Measurements from ENCODE around the gene PUS3.
"Not testable (repeated sequence)": the region's sequence is repeated elsewhere in the genome, so short reads cannot be mapped to it uniquely, and the experiment has no call there.

The PUS3 gene

GRCh38 chr11:125869521-125869920 is 33.5 kb downstream of the PUS3 start:
- no peak for DNase-seq

DNA sequence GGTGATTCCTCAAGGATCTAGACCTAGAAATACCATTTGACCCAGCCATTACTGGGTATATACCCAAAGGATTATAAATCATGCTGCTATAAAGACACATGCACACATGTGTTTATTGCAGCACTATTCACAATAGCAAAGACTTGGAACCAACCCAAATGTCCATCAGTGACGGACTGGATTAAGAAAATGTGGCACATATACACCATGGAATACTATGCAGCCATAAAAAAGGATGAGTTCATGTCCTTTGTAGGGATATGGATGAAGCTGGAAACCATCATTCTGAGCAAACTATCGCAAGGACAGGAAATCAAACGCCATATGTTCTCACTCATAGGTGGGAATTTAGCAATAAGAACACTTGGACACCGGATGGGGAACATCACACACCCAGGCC is 37.7 kb downstream of the PUS3 start:
- not testable (repeated sequence) for DNase-seq

DNA sequence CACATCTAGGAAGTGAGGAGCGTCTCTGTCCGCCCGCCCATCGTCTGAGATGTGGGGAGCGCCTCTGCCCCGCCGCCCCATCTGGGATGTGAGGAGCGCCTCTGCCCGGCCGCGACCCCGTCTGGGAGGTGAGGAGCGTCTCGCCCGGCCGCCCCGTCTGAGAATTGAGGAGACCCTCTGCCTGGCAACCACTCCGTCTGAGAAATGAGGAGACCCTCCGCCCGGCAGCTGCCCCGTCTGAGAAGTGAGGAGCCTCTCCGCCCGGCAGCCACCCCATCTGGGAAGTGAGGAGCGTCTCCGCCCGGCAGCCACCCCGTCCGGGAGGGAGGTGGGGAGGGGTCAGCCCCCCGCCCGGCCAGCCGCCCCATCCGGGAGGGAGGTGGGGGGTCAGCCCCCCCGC is 40.2 kb downstream of the PUS3 start:
- not testable (repeated sequence) for DNase-seq

- DNase-seq, result not testable (repeated sequence)
Observed at GRCh38 chr11:125857670-125858069, 45.3 kb downstream of the PUS3 start.

DNA sequence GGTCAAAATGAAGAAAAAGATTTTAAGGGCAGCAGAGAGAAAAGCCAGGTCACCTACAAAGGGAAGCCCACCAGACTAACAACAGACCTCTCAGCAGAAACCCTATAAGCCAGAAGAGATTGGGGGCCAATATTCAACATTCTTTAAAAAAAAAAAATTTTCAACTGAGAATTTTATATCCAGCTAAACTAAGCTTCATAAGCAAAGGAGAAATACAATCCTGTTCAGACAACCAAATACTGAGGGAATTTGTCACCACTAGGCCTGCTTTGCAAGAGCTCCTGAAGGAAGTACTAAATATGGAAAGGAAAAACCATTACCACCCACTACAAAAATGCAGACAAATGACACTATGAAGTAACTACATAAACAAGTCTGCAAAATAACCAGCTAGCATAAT is 56.8 kb downstream of the PUS3 start:
- DNase-seq, result no peak

Data from CD4-positive, alpha-beta T cell treated with Interleukin-21 for 1 hour (primary cell).